HepG2 (cell line): ENCODE results near the gene NFILZ. TPM values are rescaled to one million over a fixed set of nuclear protein-coding genes. Genes with fewer than 3 reads are reported as not detected.

Experiments
- ATAC-seq: fragments of 200-7000 bp; cut with Tn5 transposase; 3 replicates; pipeline ENCODE4 v1.9.1; 2020; ENCODE audit warnings: mild to moderate bottlenecking, moderate library complexity
- BruUV-seq: library from RNA; stranded (reverse); fragments of 400-500 nt; replicated peaks from 2 replicates; lab custom pipeline; 2021; lab: Mats Ljungman, UMichigan
- CTCF ChIA-PET: fragments of 300-600 bp; formaldehyde crosslinking; extraction: SDS; loops from one replicate; lab custom pipeline; 2021; ENCODE audit warnings: low total read pairs, inconsistent platforms, low intra/inter-chr PET ratio; lab: Yijun Ruan, JAX
- POLR2A ChIA-PET: fragments of 350-600 bp; sonication (Branson Sonifier 250); formaldehyde crosslinking; loops from one replicate; lab custom pipeline; 2020; ENCODE audit warnings: antibody characterized with exemption, inconsistent platforms; lab: Yijun Ruan, JAX
- DNase-seq: peaks from one replicate; pipeline ENCODE4 v3.0.0-alpha.2; 2015; ENCODE audit warnings: low spot score
- FAIRE-seq: peaks from 3 replicates; lab custom pipeline; 2011; peaks lifted over from hg19 to GRCh38; lab: Jason Lieb, UNC
- H2AFZ ChIP-seq: one replicate; pipeline ENCODE4 v1.6.1; 2011; ENCODE audit warnings: low read length, inconsistent platforms
- H3K27ac ChIP-seq: fragments of 300-600 bp; 3 replicates; pipeline ENCODE4 v1.8.0; 2011; ENCODE audit warnings: mixed run types, mild to moderate bottlenecking, mixed read lengths, low read length, inconsistent platforms; ENCODE audit not compliant: insufficient read depth; ENCODE audit errors: extremely low read length
- H3K27me3 ChIP-seq, 2 experiments: fragments of 200-600 bp in 1 of 2; 2 replicates in 1 of 2; 3 replicates in 1 of 2; pipeline versions ENCODE4 v1.6.0 to v1.8.0; 2011; ENCODE audit warnings: low read length in 2 of 2, mild to moderate bottlenecking in 2 of 2, moderate library complexity in 2 of 2, inconsistent platforms in 1 of 2; ENCODE audit not compliant: insufficient read depth in 2 of 2, control insufficient read depth in 1 of 2
- H3K36me3 ChIP-seq, 2 experiments: fragments of 200-600 bp in 1 of 2; replicated peaks in 1 of 2; 2 replicates in 1 of 2; 3 replicates in 1 of 2; pipeline versions ENCODE4 v1.5.1 to v1.8.0; 2011; ENCODE audit warnings: low read length in 2 of 2, inconsistent platforms in 1 of 2; ENCODE audit not compliant: insufficient read depth in 2 of 2, control insufficient read depth in 1 of 2
- H3K4me1 ChIP-seq: 2 replicates; pipeline ENCODE4 v1.5.1; 2012; ENCODE audit warnings: low read length, inconsistent platforms; ENCODE audit not compliant: insufficient read depth
- H3K4me2 ChIP-seq: 2 replicates; pipeline ENCODE4 v1.6.0; 2011; ENCODE audit warnings: low read depth, low read length, inconsistent platforms
- H3K4me3 ChIP-seq, 3 experiments: fragments of 200-600 bp in 1 of 3; sonication (generic), shearing (Covaris generic) in 1 of 3; replicated peaks in 1 of 3; 2 replicates each; pipeline ENCODE4 v1.5.1; 2011 to 2016; ENCODE audit warnings: low read length in 3 of 3, inconsistent platforms in 2 of 3, low read depth in 2 of 3, mild to moderate bottlenecking in 2 of 3, control low read depth in 1 of 3, mixed read lengths in 1 of 3; ENCODE audit not compliant: insufficient read depth in 1 of 3
- H3K79me2 ChIP-seq: one replicate; pipeline ENCODE4 v1.6.1; 2011; ENCODE audit warnings: low read length, inconsistent platforms; ENCODE audit not compliant: insufficient read depth
- H3K9ac ChIP-seq: 2 replicates; pipeline ENCODE4 v1.6.0; 2011; ENCODE audit warnings: mild to moderate bottlenecking, low read depth, low read length, inconsistent platforms; ENCODE audit not compliant: insufficient read depth
- H3K9me3 ChIP-seq: 2 replicates; pipeline ENCODE4 v1.5.1; 2012; ENCODE audit warnings: mild to moderate bottlenecking, low read length
- H4K20me1 ChIP-seq: 2 replicates; pipeline ENCODE4 v1.6.0; 2011; ENCODE audit warnings: inconsistent platforms, mild to moderate bottlenecking, low read length, moderate library complexity; ENCODE audit not compliant: insufficient read depth
- BRD4 ChIP-seq: sonication (generic); formaldehyde crosslinking; IDR thresholded peaks from 2 replicates; pipeline ENCODE4 v1.4.0; 2020; ENCODE audit warnings: missing genetic modification reagents
- CHCHD3 ChIP-seq: sonication (generic); formaldehyde crosslinking; IDR thresholded peaks from 2 replicates; pipeline ENCODE4 v1.8.0; 2022; ENCODE audit warnings: mild to moderate bottlenecking, missing genetic modification reagents, moderate library complexity
- CREB1 ChIP-seq, 2 experiments: fragments of 450-650 bp in 1 of 2; IDR thresholded peaks; 2 replicates each; pipeline ENCODE4 v1.6.1; 2016 to 2017; ENCODE audit warnings: control low read depth in 1 of 2, mild to moderate bottlenecking in 1 of 2, missing compliant biosample characterization in 1 of 2, missing genetic modification characterization in 1 of 2
- DMAP1 ChIP-seq: IDR thresholded peaks from 2 replicates; pipeline ENCODE4 v1.6.1; 2016
- SMARCC2 ChIP-seq: fragments of 450-650 bp; IDR thresholded peaks from 2 replicates; pipeline ENCODE4 v1.6.1; 2017; ENCODE audit warnings: antibody characterized with exemption, mild to moderate bottlenecking
- ZFP82 ChIP-seq: sonication (generic); formaldehyde crosslinking; IDR thresholded peaks from 2 replicates; pipeline ENCODE4 v1.5.1; 2020; ENCODE audit warnings: mild to moderate bottlenecking, missing genetic modification reagents, borderline replicate concordance
- ZFYVE20 ChIP-seq: sonication (generic); formaldehyde crosslinking; IDR thresholded peaks from 2 replicates; pipeline ENCODE4 v1.8.0; 2023; ENCODE audit warnings: low read depth, mild to moderate bottlenecking, moderate library complexity, missing genetic modification reagents, borderline replicate concordance
- ZNF138 ChIP-seq: sonication (generic); formaldehyde crosslinking; IDR thresholded peaks from 2 replicates; pipeline ENCODE4 v1.5.0; 2020; ENCODE audit warnings: mild to moderate bottlenecking, low read depth, missing genetic modification reagents
- ZNF317 ChIP-seq: sonication (generic); formaldehyde crosslinking; IDR thresholded peaks from 2 replicates; pipeline ENCODE4 v1.5.0; 2020; ENCODE audit warnings: mild to moderate bottlenecking, missing genetic modification reagents
- ZNF766 ChIP-seq: sonication (generic); formaldehyde crosslinking; IDR thresholded peaks from 2 replicates; pipeline ENCODE4 v1.5.0; 2020; ENCODE audit warnings: missing genetic modification reagents, borderline replicate concordance
- ZZZ3 ChIP-seq: sonication (generic); formaldehyde crosslinking; IDR thresholded peaks from 2 replicates; pipeline ENCODE4 v1.4.0; 2020; ENCODE audit warnings: missing genetic modification reagents, mild to moderate bottlenecking, borderline replicate concordance
- WGBS: methylation state at CpG from one replicate; pipeline ENCODE4 v1.1.6; 2017; ENCODE audit warnings: low lambda C conversion rate; 5-methylcytosine and 5-hydroxymethylcytosine counted together
- in situ Hi-C: cut with HindIII; loops from 2 replicates; pipeline ENCODE4 v1.10.0; 2017; ENCODE audit warnings: low pct_unique_long_range_greater_than_20kb; ENCODE audit not compliant: extremely low pct_ligation_motif_present
- intact Hi-C: fragments of 100-400 bp; cut with micrococcal nuclease; formaldehyde crosslinking; loops from one replicate; pipeline ENCODE4 v1.10.0; 2022; ENCODE audit not compliant: unreplicated experiment
- polyA plus RNA-seq, 8 experiments: library from polyadenylated mRNA; depleted of rRNA in 3 of 8; stranded (reverse) in 7 of 8; unstranded in 1 of 8; fragments of >200 nt; fragmentation: Illumina TruSeq in 4 of 8; extraction: Trizol in 4 of 8; gene quantifications; 2 replicates each; pipeline versions ENCODE4 v1.2.1 to v1.2.3, GENCODE V29; 2011 to 2016; ENCODE audit warnings: low read depth in 4 of 8, missing spikeins in 1 of 8, mixed read lengths in 1 of 8; ENCODE audit not compliant: insufficient read depth in 1 of 8
- total RNA-seq, 5 experiments: library from RNA; depleted of rRNA; stranded (reverse); fragments of >200 nt; fragmentation: Illumina TruSeq; extraction: Trizol; gene quantifications; 2 replicates each; pipeline ENCODE4 v1.2.3, GENCODE V29; 2016; ENCODE audit warnings: low read depth in 1 of 5
- TF ChIP-seq, protein P1 (sequence below): sonication (generic); formaldehyde crosslinking; IDR thresholded peaks from 2 replicates; pipeline ENCODE4 v1.8.0; 2022; ENCODE audit warnings: missing genetic modification reagents, low read depth, mild to moderate bottlenecking, borderline replicate concordance
- TF ChIP-seq, protein P2 (sequence below): sonication (generic); formaldehyde crosslinking; IDR thresholded peaks from 2 replicates; pipeline ENCODE4 v1.8.1; 2023; ENCODE audit warnings: missing genetic modification reagents, mild to moderate bottlenecking, borderline replicate concordance

NFILZ gene
- total and polyA plus RNA-seq, 2 of the 13 experiments (the other 11 are each of a cell fraction or from before 2014, with no cell fraction given), result not detected

DNA sequence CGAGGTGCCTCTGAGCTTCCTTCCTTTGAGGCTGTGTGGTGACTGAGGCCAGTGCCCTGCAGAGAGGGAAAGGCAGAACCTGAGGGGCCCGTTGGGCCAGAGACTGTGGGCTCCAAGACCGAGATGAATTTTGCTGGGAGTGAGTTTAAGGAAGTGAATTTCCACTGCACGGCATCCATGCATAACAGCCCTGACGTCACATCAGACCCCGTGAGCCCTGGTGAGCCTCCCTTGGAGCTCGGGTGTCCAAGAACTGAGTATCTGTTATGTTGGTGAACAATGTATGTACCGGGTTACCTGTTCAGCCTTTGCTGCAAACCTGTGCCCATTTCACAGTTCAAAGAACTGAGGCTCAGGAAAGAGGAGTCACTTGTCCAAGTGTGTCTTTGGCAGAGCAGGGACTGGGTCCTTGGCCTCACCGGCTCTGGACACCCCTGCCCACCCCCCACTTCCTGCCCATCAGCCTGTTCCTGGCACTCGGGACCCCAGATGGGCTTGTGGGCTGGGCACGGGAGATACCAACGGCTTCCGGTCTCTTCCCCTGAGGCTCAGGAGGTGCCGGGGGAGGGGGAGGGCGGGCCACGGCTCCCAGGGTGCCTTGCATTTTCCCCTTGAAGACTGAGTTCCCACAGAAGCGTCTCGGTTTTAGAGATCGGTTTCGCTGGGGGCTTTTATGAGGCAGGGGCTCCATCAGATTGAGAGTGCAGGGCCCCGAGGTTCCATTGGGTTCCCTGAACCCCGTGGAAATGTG lies 33.7 kb downstream of the NFILZ start (continued):
- TF ChIP-seq, protein P1, sequence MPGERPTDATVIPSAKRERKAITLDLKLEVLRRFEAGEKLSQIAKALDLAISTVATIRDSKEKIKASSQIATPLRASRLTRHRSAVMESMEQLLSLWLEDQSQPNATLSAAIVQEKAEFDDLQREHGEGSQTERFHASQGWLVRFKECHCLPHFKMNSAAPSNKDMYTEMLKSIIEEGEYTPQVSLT, result no peak
- TF ChIP-seq ZNF317 (CRISPR knock-in tag) (no peak), CREB1 (IDR thresholded peaks at IDR 0.05) (peak; percentile 74), CREB1 (CRISPR knock-in tag; IDR thresholded peaks at IDR 0.05) (no peak), DMAP1 (CRISPR knock-in tag) (no peak), SMARCC2 (no peak)
- TF ChIP-seq, protein P2, sequence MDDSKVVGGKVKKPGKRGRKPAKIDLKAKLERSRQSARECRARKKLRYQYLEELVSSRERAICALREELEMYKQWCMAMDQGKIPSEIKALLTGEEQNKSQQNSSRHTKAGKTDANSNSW (CRISPR knock-in tag), result no peak

DNA sequence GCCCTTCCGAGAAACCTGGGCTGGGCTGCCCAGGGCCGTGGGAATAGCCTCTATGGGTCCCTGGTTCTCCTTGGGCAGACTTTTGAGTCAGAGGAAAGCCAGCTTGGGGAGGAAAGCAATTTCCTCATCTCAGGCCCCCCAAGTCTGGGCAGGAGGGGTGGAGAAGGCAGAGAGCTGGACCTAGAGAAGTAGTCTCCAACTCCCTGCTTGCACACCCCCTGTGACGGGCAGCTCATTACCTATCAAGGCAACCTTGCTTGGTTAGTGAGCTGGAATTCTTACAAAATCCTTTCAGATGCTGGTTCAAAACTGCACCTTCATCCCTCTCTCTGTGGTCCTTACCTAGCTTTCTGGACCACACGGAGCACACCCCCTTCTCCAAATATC lies 34.2 kb downstream of the NFILZ start:
- no peak for ATAC-seq
- Histone ChIP-seq H3K4me2 (no peak overlapping the region), H3K9ac (no peak overlapping the region), H2AFZ (no peak overlapping the region), H3K9me3 (no peaks in the 10 kb centered on the region), H3K4me3 (no peak overlapping the region), H3K27me3 (peaks cover 0 to under 1% of the 10 kb centered on the region in 2 experiments; a peak in 2 of 5 replicates), H4K20me1 (no peaks in the 10 kb centered on the region), H3K27ac (no peak overlapping the region), H3K79me2 (no peaks in the 10 kb centered on the region), H3K4me1 (no peaks in the 10 kb centered on the region), H3K36me3 (no peaks in the 10 kb centered on the region)
- no peak for FAIRE-seq
- BruUV-seq, result no TSS peak
- in situ Hi-C loops, result loop anchor here (25.0 kb wide), 1 partner anchor 423 kb away; the partner anchor contains the start of gene OR1M1
- POLR2A ChIA-PET, result no interaction called here
- CTCF ChIA-PET, result no interaction called here
- DNase-seq, result no peak
- WGBS, result 17% methylated on average over 2 of the region's 4 CpGs
- intact Hi-C loops, result no loop called here
- TF ChIP-seq ZNF766 (CRISPR knock-in tag) (no peak), ZFYVE20 (CRISPR knock-in tag) (no peak), BRD4 (CRISPR knock-in tag) (no peak), ZZZ3 (CRISPR knock-in tag) (no peak), ZFP82 (no peak), CHCHD3 (CRISPR knock-in tag) (no peak), ZNF138 (CRISPR knock-in tag) (no peak)
